ENCODE data around the gene JAM2.

The JAM2 gene

GRCh38 chr21:25722631-25723030 is 83.6 kb downstream of the JAM2 start:
- DNase-seq, result no peak

GRCh38 chr21:25732091-25732760 is 93.2 kb downstream of the JAM2 start:
- DNase-seq, result no peak

DNA sequence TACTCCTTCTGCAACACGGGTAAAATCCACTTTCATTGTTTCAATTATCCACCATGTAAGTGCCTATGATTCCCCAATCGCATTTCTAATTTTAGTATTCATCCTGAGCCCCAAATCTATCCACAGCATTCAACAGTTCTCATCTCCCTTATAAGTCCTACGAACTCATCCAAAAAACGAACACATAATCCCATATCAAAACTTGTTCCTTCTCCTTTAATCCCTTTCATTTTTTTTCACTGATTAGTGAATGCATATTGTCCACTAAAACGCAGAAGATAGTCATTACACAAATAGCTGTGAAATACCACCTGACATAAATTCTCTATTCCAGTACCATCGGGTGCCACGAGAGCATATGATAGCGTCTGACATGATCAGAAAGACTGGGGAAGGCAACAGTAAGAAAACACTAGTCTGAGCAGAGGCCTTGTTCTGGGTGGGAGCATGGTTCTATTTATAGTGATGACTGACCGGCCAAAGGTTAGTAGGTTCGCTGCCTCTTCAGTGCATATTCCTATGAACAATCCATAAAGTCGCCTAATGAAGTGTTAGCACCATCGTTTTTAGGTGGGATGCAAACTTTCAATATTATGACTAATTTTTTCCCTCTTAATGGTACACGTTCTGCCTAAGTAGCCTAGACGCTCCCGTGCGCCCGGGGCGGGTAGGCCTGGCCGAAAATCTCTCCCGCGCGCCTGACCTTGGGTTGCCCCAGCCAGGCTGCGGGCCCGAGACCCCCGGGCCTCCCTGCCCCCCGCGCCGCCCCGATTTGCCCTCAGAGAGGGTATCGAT is 95.0 kb downstream of the JAM2 start:
- no peak for DNase-seq

DNA sequence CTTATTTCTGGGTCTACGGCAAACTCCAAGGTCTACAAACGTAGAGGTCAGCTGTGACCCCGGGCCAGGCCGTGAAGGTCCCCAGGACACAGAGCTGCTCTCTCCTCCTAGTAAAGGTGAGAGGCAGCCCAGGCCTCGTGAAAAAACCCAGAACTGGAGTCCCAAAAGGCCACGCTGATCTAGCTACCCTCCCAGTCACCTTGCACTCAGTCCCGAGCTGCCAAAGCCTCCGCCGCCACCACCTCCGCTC is 95.5 kb downstream of the JAM2 start:
- no peak for DNase-seq

- DNase-seq, result peak; percentile 97
These were observed 96.0 kb downstream of the JAM2 start, which contains the start of the genes ATP5PF and GABPA for GRCh38 chr21:25734904-25735645. Gene ATP5PF, minus strand, starts transcription at chr21:25734904. Its CDS starts 5,110 bp downstream, at chr21:25729794. Gene GABPA, plus strand, starts transcription at chr21:25734972. Its CDS starts 6,627 bp downstream, at chr21:25741599.

DNA sequence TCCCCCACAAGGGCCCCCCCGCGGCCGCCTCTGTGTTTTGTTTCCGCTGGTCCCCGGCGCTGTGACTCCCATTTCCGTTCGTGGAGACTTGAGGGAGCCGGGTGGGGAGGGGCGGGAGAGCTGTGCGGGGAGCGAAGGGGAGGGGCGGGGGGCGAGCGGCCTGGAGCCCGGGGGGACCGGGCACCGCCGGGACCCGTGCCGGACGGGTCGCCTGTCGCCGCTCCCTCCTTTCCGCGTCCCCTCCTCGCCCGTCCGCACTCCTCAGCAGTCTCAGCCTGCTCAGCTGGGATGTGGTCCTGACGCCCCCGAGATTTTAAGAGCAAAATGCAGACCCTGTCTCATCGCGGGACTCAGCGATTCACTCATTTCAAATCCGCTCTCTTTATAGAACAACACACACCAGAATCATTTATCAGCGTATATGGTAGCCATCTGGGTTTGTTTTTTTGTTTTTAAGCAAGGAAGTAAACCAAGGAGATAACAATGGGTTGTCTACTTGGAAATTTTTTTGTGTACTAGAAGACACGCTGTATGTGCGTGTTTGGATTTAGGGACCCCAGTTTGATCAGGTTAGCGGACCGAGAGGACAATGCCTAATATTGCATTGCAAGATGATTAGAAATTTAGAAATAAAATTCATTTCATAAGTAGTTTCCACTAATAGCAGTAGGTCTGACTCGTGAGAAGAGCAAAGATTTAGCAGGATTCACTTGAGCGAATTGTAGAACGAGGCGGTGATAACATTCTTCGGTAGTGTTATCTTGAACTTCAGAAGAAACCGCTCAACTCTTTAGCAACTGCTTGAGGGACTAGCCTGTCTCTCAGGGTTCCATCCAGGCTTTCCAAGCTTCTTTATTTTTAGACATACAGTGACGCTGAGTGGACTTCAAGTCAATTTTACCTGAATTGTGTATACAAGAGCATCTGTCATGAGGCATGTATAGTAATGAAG is 96.9 kb downstream of the JAM2 start:
- DNase-seq, result peak; percentile 68

DNA sequence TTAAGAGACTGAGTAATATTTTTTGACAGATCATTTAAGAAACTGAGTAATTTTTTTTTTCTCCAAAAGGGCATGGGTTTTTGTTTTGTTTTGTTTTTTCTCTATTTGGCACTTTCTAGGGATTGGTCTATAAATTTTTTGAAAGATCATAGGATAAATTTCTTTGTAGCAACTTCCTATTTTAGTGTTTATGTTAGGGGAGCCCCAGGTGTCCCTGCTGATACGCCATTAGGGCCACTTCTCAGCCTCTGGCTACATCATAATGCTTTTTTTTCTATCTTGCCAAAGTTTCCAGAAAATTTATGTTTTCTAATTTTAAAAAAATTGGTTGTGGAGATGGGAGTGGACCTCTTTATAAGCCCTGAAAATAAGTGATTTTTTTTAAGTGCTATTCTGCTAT is 98.4 kb downstream of the JAM2 start:
- DNase-seq, result no peak

- DNase-seq, result no peak
These were observed 103.8 kb downstream of the JAM2 start for GRCh38 chr21:25742900-25743299.

- DNase-seq, result no peak
These were observed 105.8 kb downstream of the JAM2 start for GRCh38 chr21:25744854-25745253.

DNA sequence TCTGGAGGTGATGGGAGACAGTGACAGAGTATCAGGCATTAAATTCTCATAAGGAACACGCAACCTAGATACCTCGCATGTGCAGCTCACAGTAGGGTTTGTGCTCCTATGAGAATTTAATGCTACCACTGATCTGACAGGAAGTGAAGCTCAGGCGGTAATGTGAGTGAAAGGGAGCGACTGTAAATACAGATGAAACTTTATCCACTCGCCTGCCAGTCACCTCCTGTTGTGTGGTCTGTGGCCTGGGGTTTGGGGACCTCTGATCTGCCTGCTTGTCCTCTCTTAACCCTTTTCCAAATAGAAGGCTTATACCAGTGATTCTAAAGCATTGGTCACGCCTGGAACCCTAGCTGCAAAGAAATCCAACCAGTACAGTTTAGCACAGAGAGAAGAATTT is 111.0 kb downstream of the JAM2 start:
- DNase-seq, result no peak

- no peak for DNase-seq
These were observed 113.4 kb downstream of the JAM2 start for GRCh38 chr21:25752416-25752815.

DNA sequence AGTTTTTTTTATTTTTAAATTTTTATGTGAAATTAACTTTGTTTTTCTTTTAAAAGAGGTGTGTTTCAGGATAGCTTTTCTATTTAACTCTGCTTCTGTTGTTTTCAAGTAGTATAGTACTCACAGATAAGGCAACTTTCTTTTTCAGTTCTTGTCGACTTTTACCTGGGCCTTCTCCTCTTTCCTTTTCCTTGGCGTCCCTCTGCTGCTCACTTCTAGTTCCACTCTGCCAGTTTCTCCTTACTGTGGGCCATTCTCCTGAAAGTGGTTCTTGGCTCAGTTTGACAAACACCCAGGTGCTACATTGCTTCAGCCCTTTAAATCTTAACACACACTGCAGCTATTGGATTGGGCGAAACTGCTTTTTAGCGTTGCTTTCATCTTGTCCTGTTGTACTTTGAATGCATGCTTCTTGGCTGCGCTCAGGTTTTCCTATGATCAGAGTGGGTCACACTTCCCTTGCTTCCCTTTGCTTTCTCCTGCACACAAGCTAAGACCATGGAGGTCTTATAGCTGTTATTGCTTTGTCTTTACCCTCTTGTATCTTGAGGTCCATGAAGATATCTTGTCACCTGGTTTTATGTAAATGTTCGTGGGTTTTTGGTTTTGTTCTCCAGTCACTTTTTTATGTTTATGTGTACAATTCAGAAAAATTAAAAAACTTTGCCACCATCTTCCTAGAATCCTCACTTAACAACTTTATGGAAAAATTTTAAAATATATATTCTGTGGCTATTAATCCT is 117.3 kb downstream of the JAM2 start:
- DNase-seq, result no peak

DNA sequence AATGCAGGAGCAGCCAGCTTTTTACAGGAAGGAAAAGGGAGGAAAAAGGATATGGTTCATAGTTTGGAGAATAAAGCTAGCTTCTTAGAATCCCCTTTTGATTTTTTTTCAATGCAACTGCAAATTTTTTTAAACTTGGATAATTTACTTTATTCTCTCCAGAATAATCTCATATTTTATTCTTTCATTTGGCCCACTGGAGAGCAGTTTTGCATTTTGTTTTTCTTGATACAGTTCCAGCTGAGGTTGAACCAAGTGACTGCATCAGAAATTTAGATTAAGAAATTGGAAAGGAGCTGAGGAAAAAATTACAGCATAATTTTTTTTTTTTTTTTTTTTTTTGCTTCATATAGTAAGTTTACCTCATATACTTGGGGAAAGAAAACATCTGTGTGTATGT is 118.5 kb downstream of the JAM2 start:
- DNase-seq, result no peak

DNA sequence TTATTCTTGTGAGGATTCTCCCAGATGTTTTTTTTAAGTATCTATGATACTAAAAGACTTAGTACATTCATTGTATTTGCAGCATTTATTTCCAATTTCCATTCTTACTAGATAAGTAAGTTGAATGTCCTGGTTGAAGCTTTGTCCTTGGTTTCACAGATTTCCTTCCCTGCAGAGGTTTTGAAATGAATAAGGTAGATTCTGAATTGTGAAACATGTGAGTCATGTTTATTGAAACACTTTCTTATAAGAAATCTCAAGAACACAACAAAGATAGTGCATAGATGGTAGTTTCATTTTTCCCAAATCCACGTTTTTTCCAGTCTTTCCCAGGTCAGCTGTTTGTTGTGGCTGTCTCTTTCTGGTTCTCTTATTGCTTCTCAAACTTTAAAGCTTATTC is 120.5 kb downstream of the JAM2 start:
- DNase-seq, result no peak

- no peak for DNase-seq
These were observed 121.0 kb downstream of the JAM2 start for GRCh38 chr21:25760061-25760460.

- DNase-seq, result no peak
These were observed 121.6 kb downstream of the JAM2 start for GRCh38 chr21:25760677-25761076.

GRCh38 chr21:25764065-25764464 is 125.0 kb downstream of the JAM2 start:
- DNase-seq, result no peak
